A549 (cell line): Measurements from ENCODE around the gene BLMH.

Experiments used
- BHLHE40 ChIP-seq: IDR thresholded peaks from 2 replicates; pipeline ENCODE4 v1.6.1; 2012; ENCODE audit warnings: low read depth, low read length, inconsistent platforms
- EP300 ChIP-seq, 2 experiments: fragments of >200 bp; sonication (Bioruptor Twin); formaldehyde crosslinking; IDR thresholded peaks; 2 replicates in 1 of 2; 3 replicates in 1 of 2; pipeline ENCODE4 v1.6.1; 2016 to 2017
- FOSL2 ChIP-seq, 2 experiments: fragments of 450-650 bp in 1 of 2; fragments of >200 bp in 1 of 2; sonication (Bioruptor Twin) in 1 of 2; formaldehyde crosslinking; IDR thresholded peaks; 2 replicates each; pipeline versions ENCODE4 v1.5.0 to v1.6.1; 2016 to 2020; ENCODE audit warnings: mild to moderate bottlenecking in 1 of 2, moderate library complexity in 1 of 2
- FOXS1 ChIP-seq: fragments of 250-450 bp; sonication (Bioruptor Pico); IDR thresholded peaks from 2 replicates; pipeline ENCODE4 v1.5.0; 2020; ENCODE audit warnings: mild to moderate bottlenecking, moderate library complexity
- GATA3 ChIP-seq: IDR thresholded peaks from 2 replicates; pipeline ENCODE4 v1.6.1; 2012; ENCODE audit warnings: borderline replicate concordance
- MAFK ChIP-seq: fragments of 450-650 bp; IDR thresholded peaks from 2 replicates; pipeline ENCODE4 v1.6.1; 2014; ENCODE audit not compliant: partially characterized antibody
- POLR2A ChIP-seq: IDR thresholded peaks from 2 replicates; pipeline ENCODE4 v1.6.1; 2012; ENCODE audit warnings: mild to moderate bottlenecking, low read length
- POLR2AphosphoS2 ChIP-seq: conservative IDR thresholded peaks from 2 replicates; pipeline ENCODE4 v1.6.1; 2012; ENCODE audit warnings: low read length, improper control_type of control experiment, inconsistent platforms
- SMC3 ChIP-seq: fragments of >200 bp; sonication (Bioruptor Twin); formaldehyde crosslinking; IDR thresholded peaks from 3 replicates; pipeline ENCODE4 v1.6.1; 2018; ENCODE audit warnings: inconsistent platforms
- ZFP36 ChIP-seq: fragments of 450-650 bp; IDR thresholded peaks from 2 replicates; pipeline ENCODE4 v1.6.1; 2014; ENCODE audit warnings: borderline replicate concordance; ENCODE audit not compliant: partially characterized antibody
- TF ChIP-seq, protein P1 (sequence below): IDR thresholded peaks from 2 replicates; pipeline ENCODE4 v1.6.1; 2012
- TF ChIP-seq, protein P2 (sequence below): fragments of >200 bp; sonication (Bioruptor Twin); formaldehyde crosslinking; IDR thresholded peaks from 3 replicates; pipeline ENCODE4 v1.5.1; 2016

DNA sequence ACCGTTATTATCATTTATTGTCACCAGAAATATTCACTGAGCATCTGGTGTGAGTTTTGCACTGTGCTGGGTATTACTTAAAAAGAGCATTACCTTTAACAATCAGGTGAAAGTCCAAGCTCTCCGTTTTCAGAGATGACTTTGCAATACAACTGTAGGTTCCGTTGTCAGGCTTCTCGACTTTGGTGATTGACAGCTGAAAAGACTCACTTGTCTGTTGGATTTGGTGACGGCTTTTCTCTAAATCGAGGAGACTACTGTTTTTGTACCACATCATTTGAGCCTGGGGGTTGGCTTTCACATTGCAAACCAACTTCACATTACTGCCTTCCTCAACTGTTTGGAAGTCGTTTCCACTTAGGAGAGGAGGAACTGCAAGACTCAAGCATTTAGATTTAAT, 33.0 kb upstream of the BLMH start:
- TF ChIP-seq POLR2AphosphoS2 (no peak), MAFK (no peak), SMC3 (no peak), BHLHE40 (no peak), POLR2A (no peak), EP300 (IDR thresholded peaks at IDR 0.05) (no peak), GATA3 (no peak), FOSL2 (IDR thresholded peaks at IDR 0.05) (no peak), FOSL2 (CRISPR knock-in tag; IDR thresholded peaks at IDR 0.05) (no peak), ZFP36 (no peak), FOXS1 (CRISPR knock-in tag) (no peak)
- TF ChIP-seq, protein P1, sequence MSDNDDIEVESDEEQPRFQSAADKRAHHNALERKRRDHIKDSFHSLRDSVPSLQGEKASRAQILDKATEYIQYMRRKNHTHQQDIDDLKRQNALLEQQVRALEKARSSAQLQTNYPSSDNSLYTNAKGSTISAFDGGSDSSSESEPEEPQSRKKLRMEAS: no peak
- TF ChIP-seq, protein P2, sequence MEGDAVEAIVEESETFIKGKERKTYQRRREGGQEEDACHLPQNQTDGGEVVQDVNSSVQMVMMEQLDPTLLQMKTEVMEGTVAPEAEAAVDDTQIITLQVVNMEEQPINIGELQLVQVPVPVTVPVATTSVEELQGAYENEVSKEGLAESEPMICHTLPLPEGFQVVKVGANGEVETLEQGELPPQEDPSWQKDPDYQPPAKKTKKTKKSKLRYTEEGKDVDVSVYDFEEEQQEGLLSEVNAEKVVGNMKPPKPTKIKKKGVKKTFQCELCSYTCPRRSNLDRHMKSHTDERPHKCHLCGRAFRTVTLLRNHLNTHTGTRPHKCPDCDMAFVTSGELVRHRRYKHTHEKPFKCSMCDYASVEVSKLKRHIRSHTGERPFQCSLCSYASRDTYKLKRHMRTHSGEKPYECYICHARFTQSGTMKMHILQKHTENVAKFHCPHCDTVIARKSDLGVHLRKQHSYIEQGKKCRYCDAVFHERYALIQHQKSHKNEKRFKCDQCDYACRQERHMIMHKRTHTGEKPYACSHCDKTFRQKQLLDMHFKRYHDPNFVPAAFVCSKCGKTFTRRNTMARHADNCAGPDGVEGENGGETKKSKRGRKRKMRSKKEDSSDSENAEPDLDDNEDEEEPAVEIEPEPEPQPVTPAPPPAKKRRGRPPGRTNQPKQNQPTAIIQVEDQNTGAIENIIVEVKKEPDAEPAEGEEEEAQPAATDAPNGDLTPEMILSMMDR: no peak
